ENCODE measurements around the gene ICAM4. TPM values are rescaled to one million over a fixed set of nuclear protein-coding genes. Genes with fewer than 3 reads are reported as not detected.

ICAM4 gene
- total and polyA plus RNA-seq, 8 donors = 0.56 to 1.9 (median 0.85) TPM; not detected in 5

GRCh38 chr19:10295847-10296591 is 9.3 kb downstream of the ICAM4 start:
- Histone ChIP-seq H3K4me3 (peak overlapping the region; percentile 17 to 48 (median 29)), H3K27ac (no peak overlapping the region), H3K9me3 (no peaks in the 10 kb centered on the region), H3K27me3 (peaks cover 28 to 100% (median 63%) of the 10 kb centered on the region in 3 donors), H3K4me1 (peaks cover 27 to 57% (median 49%) of the 10 kb centered on the region in 4 donors), H3K36me3 (no peaks in the 10 kb centered on the region)
- 4 to 8% (median 5%) methylated on average over 15 to 58 of the region's 58 CpGs for WGBS, 5 donors
- TF ChIP-seq CTCF (IDR thresholded peaks at IDR 0.05) (no peak), POLR2A (IDR thresholded peaks at IDR 0.05) (no peak), EP300 (IDR thresholded peaks at IDR 0.05) (no peak), POLR2AphosphoS5 (IDR thresholded peaks at IDR 0.05) (no peak)
- peak in 1 of 2 donors; percentile 70 for DNase-seq
- intact Hi-C loops (cut with DNase I; ENCODE audit: low total_unique reads) = no loop called here

- peaks cover 12 to 21% (median 16%) of the 10 kb centered on the region in 4 donors for H3K4me1 ChIP-seq
- H3K36me3 ChIP-seq = peaks cover 0 to 7% (median 3%) of the 10 kb centered on the region in 4 donors
- H3K27me3 ChIP-seq = peaks cover 12 to 78% (median 26%) of the 10 kb centered on the region in 3 donors
- no peak for DNase-seq
- H3K9me3 ChIP-seq = no peaks in the 10 kb centered on the region
- H3K4me3 ChIP-seq = no peak overlapping the region
- H3K27ac ChIP-seq = no peak overlapping the region
- intact Hi-C loops (cut with DNase I; ENCODE audit: low total_unique reads) = no loop called here
- TF ChIP-seq CTCF (IDR thresholded peaks at IDR 0.05) = no peak
- no peak for TF ChIP-seq POLR2AphosphoS5 (IDR thresholded peaks at IDR 0.05)
- no peak for TF ChIP-seq POLR2A (IDR thresholded peaks at IDR 0.05)
- TF ChIP-seq EP300 (IDR thresholded peaks at IDR 0.05) = no peak
- WGBS, 5 donors = 31 to 38% (median 35%) methylated on average over 14 of the region's 14 CpGs
Observed at GRCh38 chr19:10299545-10300458, 13.0 kb downstream of the ICAM4 start.

GRCh38 chr19:10305139-10305806 is 18.5 kb downstream of the ICAM4 start:
- H3K4me3 ChIP-seq = no peak overlapping the region
- 73 to 82% (median 82%) methylated on average over 15 to 17 of the region's 17 CpGs for WGBS, 5 donors
- H3K27ac ChIP-seq = peak overlapping the region in 1 of 5 donors; percentile 38
- H3K9me3 ChIP-seq = no peaks in the 10 kb centered on the region
- DNase-seq = no peak
- peaks cover 3 to 24% (median 15%) of the 10 kb centered on the region in 4 donors for H3K36me3 ChIP-seq
- H3K4me1 ChIP-seq = no peaks in the 10 kb centered on the region
- peaks cover 0 to 23% (median 0%) of the 10 kb centered on the region in 3 donors for H3K27me3 ChIP-seq
- no peak for TF ChIP-seq POLR2A (IDR thresholded peaks at IDR 0.05)
- TF ChIP-seq CTCF (IDR thresholded peaks at IDR 0.05) = no peak
- TF ChIP-seq POLR2AphosphoS5 (IDR thresholded peaks at IDR 0.05) = no peak
- TF ChIP-seq EP300 (IDR thresholded peaks at IDR 0.05) = no peak
- intact Hi-C loops (cut with DNase I; ENCODE audit: low total_unique reads) = no loop called here

GRCh38 chr19:10306327-10306726 is 19.6 kb downstream of the ICAM4 start:
- H3K36me3 ChIP-seq = peaks cover 6 to 33% (median 22%) of the 10 kb centered on the region in 4 donors
- H3K27me3 ChIP-seq = peaks cover 0 to 13% (median 0%) of the 10 kb centered on the region in 3 donors
- no peaks in the 10 kb centered on the region for H3K9me3 ChIP-seq
- no peak overlapping the region for H3K4me3 ChIP-seq
- 86 to 94% (median 92%) methylated on average over 5 of the region's 5 CpGs for WGBS, 5 donors
- DNase-seq = no peak
- intact Hi-C loops (cut with DNase I; ENCODE audit: low total_unique reads) = no loop called here
- no peaks in the 10 kb centered on the region for H3K4me1 ChIP-seq
- H3K27ac ChIP-seq = no peak overlapping the region
- TF ChIP-seq CTCF (IDR thresholded peaks at IDR 0.05) (no peak), EP300 (IDR thresholded peaks at IDR 0.05) (no peak), POLR2A (IDR thresholded peaks at IDR 0.05) (no peak), POLR2AphosphoS5 (IDR thresholded peaks at IDR 0.05) (no peak)

Measured in stomach (tissue), 9 donors.